Gastroesophageal sphincter (tissue), 4 donors: ENCODE results near the gene MYH6. TPM values are rescaled to one million over a fixed set of nuclear protein-coding genes. Genes with fewer than 3 reads are reported as not detected.
"Not testable (repeated sequence)": the region's sequence is repeated elsewhere in the genome, so short reads cannot be mapped to it uniquely, and the experiment has no call there.

Experiments used
- ATAC-seq: fragments of 150-250 bp; one replicate; pipeline ENCODE4 v1.9.1; 2016; ENCODE audit warnings: mild to moderate bottlenecking, moderate library complexity
- H3K27ac ChIP-seq, 4 donors: fragments of 200-600 bp; sonication (generic) in 3 of 4; 1 replicate in 3 of 4; 2 replicates in 1 of 4; pipeline ENCODE4 v1.5.1; 2016 to 2019
- H3K27me3 ChIP-seq: fragments of 200-600 bp; sonication (generic); one replicate; pipeline ENCODE4 v1.5.1; 2019
- H3K36me3 ChIP-seq, 2 donors: fragments of 200-600 bp; sonication (generic); one replicate each; pipeline ENCODE4 v1.5.1; 2019; ENCODE audit warnings: control low read depth in 1 of 2
- H3K4me1 ChIP-seq, 3 donors: fragments of 200-600 bp; sonication (generic); 1 replicate in 2 of 3; 2 replicates in 1 of 3; pipeline ENCODE4 v1.5.1; 2016 to 2019; ENCODE audit warnings: control low read depth in 2 of 3
- H3K4me3 ChIP-seq, 2 donors: fragments of 200-600 bp; sonication (generic); one replicate each; pipeline ENCODE4 v1.5.1; 2019; ENCODE audit warnings: mild to moderate bottlenecking in 1 of 2, moderate library complexity in 1 of 2
- H3K9me3 ChIP-seq, 3 donors: fragments of 200-600 bp; sonication (generic); one replicate each; pipeline ENCODE4 v1.5.1; 2017 to 2019; ENCODE audit warnings: control low read depth in 2 of 3
- EP300 ChIP-seq: sonication (generic); formaldehyde crosslinking; IDR thresholded peaks from one replicate; pipeline ENCODE4 v1.6.1; 2017; ENCODE audit warnings: antibody characterized with exemption, mild to moderate bottlenecking
- POLR2A ChIP-seq, 2 donors: fragments of 450-650 bp; IDR thresholded peaks; one replicate each; pipeline ENCODE4 v1.6.1; 2017; ENCODE audit warnings: antibody characterized with exemption in 2 of 2, mild to moderate bottlenecking in 2 of 2, moderate library complexity in 1 of 2
- POLR2AphosphoS5 ChIP-seq: sonication (generic); formaldehyde crosslinking; IDR thresholded peaks from one replicate; pipeline ENCODE4 v1.6.1; 2017; ENCODE audit warnings: antibody characterized with exemption
- WGBS, 2 donors: methylation state at CpG; one replicate each; pipeline ENCODE4 v1.1.5; 2018; ENCODE audit warnings: low coverage in 1 of 2; 5-methylcytosine and 5-hydroxymethylcytosine counted together
- total RNA-seq, 4 donors: library from RNA; depleted of rRNA; stranded (reverse); fragments of >200 nt; gene quantifications; one replicate each; pipeline ENCODE4 v1.1.0, GENCODE V29; 2016
- TF ChIP-seq, protein P1 (sequence below), 4 experiments: fragments of 200-600 bp in 2 of 4; fragments of 450-650 bp in 2 of 4; sonication (generic) in 1 of 4; IDR thresholded peaks; one replicate each; pipeline ENCODE4 v1.5.1; 2017 to 2019; ENCODE audit warnings: antibody characterized with exemption in 4 of 4, mild to moderate bottlenecking in 2 of 4, moderate library complexity in 2 of 4

MYH6 gene
- total RNA-seq, 4 donors from 2014 or later: not detected

DNA sequence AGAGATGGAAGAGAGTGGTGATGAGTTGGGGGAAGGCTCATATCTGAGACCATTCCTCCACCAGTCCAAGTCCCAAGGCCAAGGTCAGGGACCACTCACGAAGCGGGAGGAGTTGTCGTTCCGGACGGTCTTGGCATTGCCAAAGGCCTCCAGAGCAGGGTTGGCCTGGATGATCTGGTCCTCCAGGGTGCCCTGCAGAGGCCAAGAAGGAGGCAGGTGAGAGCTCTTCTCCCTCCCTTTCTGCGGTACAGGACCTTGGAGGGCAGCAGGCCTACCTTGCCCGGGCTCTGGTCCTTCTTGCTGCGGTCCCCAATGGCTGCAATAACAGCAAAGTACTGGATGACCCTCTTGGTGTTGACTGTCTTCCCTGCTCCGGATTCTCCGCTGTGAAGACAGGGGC, 23.4 kb upstream of the MYH6 start:
- no peak for ATAC-seq
- Histone ChIP-seq H3K9me3 (no peaks in the 10 kb centered on the region), H3K27ac (no peak overlapping the region), H3K27me3 (peaks cover 7% of the 10 kb centered on the region), H3K4me3 (no peak overlapping the region), H3K4me1 (peaks cover 0 to 5% (median 0%) of the 10 kb centered on the region in 3 donors), H3K36me3 (no peaks in the 10 kb centered on the region)
- WGBS, 2 donors: 92% methylated on average over 2 of the region's 10 CpGs; no CpG with 5 or more reads in 1 of the 2 donors
- TF ChIP-seq, protein P1, sequence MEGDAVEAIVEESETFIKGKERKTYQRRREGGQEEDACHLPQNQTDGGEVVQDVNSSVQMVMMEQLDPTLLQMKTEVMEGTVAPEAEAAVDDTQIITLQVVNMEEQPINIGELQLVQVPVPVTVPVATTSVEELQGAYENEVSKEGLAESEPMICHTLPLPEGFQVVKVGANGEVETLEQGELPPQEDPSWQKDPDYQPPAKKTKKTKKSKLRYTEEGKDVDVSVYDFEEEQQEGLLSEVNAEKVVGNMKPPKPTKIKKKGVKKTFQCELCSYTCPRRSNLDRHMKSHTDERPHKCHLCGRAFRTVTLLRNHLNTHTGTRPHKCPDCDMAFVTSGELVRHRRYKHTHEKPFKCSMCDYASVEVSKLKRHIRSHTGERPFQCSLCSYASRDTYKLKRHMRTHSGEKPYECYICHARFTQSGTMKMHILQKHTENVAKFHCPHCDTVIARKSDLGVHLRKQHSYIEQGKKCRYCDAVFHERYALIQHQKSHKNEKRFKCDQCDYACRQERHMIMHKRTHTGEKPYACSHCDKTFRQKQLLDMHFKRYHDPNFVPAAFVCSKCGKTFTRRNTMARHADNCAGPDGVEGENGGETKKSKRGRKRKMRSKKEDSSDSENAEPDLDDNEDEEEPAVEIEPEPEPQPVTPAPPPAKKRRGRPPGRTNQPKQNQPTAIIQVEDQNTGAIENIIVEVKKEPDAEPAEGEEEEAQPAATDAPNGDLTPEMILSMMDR (IDR thresholded peaks at IDR 0.05): no peak
- TF ChIP-seq POLR2A (IDR thresholded peaks at IDR 0.05) (no peak), EP300 (no peak), POLR2AphosphoS5 (no peak)

DNA sequence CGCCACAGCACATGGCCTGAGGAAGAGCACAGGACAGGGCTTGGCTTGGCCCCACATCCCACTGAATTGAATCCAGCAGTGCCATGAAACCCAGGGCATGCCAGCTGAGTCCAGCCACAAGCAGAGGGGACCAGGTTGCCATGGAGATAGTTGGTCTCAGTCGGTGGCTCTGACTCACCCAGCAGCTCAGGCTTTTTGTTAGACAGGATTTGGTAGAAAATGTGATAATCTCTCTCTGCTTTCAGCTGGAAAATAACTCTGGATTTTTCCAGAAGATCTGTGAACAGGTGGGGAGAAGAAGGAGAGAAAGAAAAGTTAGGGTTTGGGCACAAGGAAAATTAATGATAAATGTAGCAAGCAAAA, 22.6 kb upstream of the MYH6 start:
- no peak overlapping the region for H3K27ac ChIP-seq
- no peaks in the 10 kb centered on the region for H3K36me3 ChIP-seq
- no peaks in the 10 kb centered on the region for H3K4me1 ChIP-seq
- no peak for ATAC-seq
- TF ChIP-seq POLR2A (IDR thresholded peaks at IDR 0.05): no peak
- H3K9me3 ChIP-seq: no peaks in the 10 kb centered on the region
- H3K27me3 ChIP-seq: peaks cover 7% of the 10 kb centered on the region
- H3K4me3 ChIP-seq: no peak overlapping the region
- 25 to 60% methylated on average over 1 to 2 of the region's 2 CpGs for WGBS, 2 donors

DNA sequence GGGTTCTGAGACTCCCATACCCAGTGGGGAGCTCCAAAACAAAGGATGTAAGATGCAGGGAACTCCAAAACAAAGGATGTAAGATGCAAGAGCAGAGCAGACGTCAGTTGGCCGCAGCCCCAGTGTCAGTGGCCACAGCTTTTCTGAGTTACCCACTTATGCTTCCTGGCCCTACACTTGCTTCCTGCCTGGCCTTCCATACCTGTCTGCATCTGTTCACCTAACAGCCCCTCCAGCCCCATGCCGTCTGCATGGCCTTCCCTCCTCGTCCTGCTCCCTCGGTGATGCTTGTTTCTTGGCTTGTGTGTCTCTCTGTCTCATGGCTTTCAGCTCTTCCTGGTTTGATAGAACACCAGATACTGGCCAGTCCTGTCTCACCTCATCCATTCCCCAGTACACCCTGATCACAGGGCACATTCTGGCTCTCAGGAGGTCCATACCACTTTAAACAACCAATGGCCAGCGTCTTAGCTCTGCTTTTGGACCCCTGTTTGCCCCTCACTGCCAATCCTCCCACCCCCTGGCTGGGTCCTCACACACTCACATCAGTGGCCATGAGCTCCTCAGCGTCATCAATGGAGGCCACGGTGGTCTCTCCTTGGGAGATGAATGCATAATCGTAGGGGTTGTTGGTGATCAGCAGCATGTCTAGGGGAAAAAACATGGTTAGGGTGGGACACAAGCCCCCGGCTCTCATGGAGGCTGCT, 22.1 kb upstream of the MYH6 start:
- no peak overlapping the region for H3K27ac ChIP-seq
- H3K4me1 ChIP-seq: no peaks in the 10 kb centered on the region
- 72 to 91% methylated on average over 6 of the region's 10 CpGs for WGBS, 2 donors
- ATAC-seq: no peak
- no peak for TF ChIP-seq EP300
- TF ChIP-seq, protein P1 (IDR thresholded peaks at IDR 0.05): no peak
- no peak for TF ChIP-seq POLR2A (IDR thresholded peaks at IDR 0.05)
- no peak for TF ChIP-seq POLR2AphosphoS5
- H3K36me3 ChIP-seq: no peaks in the 10 kb centered on the region
- no peaks in the 10 kb centered on the region for H3K9me3 ChIP-seq
- H3K4me3 ChIP-seq: no peak overlapping the region
- peaks cover 7% of the 10 kb centered on the region for H3K27me3 ChIP-seq

DNA sequence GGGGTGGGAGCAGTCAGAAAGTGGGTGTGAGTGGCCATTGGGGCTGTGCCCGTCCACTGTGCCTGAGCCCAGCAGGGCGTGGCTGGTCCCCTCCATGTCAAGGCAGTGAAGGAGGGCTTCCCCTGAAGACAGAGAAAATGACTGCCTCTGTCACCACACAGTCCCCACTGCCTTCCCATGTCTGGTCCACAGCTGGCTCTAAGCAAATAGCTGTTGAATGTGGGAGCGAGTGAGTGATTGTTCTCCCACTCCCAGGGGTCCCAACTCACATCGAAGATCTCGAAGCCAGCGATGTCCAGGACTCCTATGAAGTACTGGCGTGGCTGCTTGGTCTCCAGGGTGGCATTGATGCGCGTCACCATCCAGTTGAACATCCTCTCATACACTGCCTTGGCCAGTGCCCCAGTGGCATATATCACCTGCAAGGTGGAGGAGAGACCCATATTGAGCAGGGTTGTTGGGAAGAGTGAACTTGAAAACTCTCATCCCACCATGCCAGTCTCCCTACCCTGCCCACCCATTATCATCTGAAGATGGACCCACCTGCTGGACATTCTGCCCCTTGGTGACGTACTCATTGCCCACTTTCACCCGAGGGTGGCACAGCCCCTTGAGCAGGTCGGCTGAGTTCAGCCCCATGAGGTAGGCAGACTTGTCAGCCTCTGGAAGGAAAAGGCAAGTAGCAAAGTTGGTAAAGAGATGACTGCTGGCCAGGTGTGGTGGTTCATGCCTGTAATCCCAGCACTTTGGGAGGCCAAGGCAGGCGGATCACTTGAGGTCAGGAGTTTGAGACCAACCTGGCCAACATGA, 20.8 kb upstream of the MYH6 start:
- 83 to 100% methylated on average over 1 of the region's 13 CpGs for WGBS, 2 donors

DNA sequence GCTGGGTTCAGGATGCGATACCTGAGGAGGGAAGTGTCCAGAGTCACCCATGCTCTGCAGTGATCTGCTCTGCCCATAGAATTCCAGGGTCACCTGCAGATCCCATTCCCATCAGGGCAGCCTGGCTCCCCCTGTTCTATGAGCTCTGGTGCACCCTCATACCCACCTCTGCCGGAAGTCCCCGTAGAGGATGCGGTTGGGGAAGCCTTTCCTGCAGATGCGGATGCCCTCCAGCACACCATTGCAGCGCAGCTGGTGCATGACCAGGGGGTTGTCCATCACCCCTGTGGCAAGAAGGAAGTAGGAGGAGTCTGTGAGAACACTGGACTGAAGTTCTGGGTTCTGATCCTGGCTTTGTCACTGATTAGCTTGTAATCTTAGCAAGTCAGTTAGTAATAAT, 17.7 kb upstream of the MYH6 start:
- H3K9me3 ChIP-seq, H3K36me3 ChIP-seq, ATAC-seq, H3K27ac ChIP-seq, H3K4me1 ChIP-seq, H3K27me3 ChIP-seq, H3K4me3 ChIP-seq: not testable (repeated sequence)
- no CpG with 5 or more reads among the region's 6 CpGs for WGBS, 2 donors

More for the DNA sequence above, 20.8 kb upstream of the MYH6 start:
- Histone ChIP-seq H3K9me3 (no peaks in the 10 kb centered on the region), H3K4me1 (no peaks in the 10 kb centered on the region), H3K4me3 (no peak overlapping the region), H3K27ac (no peak overlapping the region), H3K36me3 (no peaks in the 10 kb centered on the region), H3K27me3 (peaks cover 7% of the 10 kb centered on the region)
- TF ChIP-seq POLR2AphosphoS5 (no peak), EP300 (no peak), POLR2A (IDR thresholded peaks at IDR 0.05) (no peak)
- TF ChIP-seq, protein P1 (IDR thresholded peaks at IDR 0.05): no peak
- ATAC-seq: no peak

DNA sequence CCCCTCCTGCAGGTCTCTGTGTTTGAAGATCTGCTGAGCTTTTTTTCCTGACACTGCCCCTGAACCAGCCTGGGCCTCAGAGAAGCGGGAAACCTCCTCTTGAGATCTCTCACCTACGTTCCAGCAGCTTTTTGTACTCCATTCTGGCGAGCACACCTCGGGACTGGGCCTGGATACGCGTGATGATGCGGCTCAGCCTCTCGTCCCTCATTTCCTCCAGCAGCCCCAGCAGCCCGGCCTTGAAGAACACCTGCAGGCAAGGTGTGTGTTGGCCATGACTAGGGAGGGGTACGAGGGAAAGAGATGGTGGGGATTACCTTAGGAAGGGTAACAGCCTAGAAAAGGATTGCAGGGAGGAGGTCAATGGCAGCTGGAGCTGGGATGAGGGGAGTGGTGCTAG, 17.1 kb upstream of the MYH6 start:
- WGBS, 2 donors: 60% methylated on average over 2 of the region's 10 CpGs; no CpG with 5 or more reads in 1 of the 2 donors
- no peak for ATAC-seq
- Histone ChIP-seq H3K9me3 (no peaks in the 10 kb centered on the region), H3K27ac (no peak overlapping the region), H3K4me3 (no peak overlapping the region), H3K36me3 (no peaks in the 10 kb centered on the region), H3K27me3 (peaks cover 7% of the 10 kb centered on the region), H3K4me1 (no peaks in the 10 kb centered on the region)
- TF ChIP-seq POLR2A (IDR thresholded peaks at IDR 0.05): no peak
- TF ChIP-seq EP300: no peak
- TF ChIP-seq, protein P1 (IDR thresholded peaks at IDR 0.05): no peak
- TF ChIP-seq POLR2AphosphoS5: no peak
